GM18951 (cell line): ENCODE measurements around the gene MCCC2.
"Not testable (repeated sequence)": the region's sequence is repeated elsewhere in the genome, so short reads cannot be mapped to it uniquely, and the experiment has no call there.

Source experiments
- POLR2A ChIP-seq: IDR thresholded peaks from 4 replicates; pipeline ENCODE4 v1.6.1; 2011; ENCODE audit warnings: mild to moderate bottlenecking; ENCODE audit not compliant: insufficient read length, insufficient read depth; ENCODE audit errors: extremely low read depth
- in situ Hi-C: fragments of 300-500 bp; cut with MboI; formaldehyde crosslinking; loops from one replicate; pipeline ENCODE4 v1.12.0; 2022; ENCODE audit warnings: low sequenced_read_pairs, mixed read lengths, inconsistent platforms; ENCODE audit not compliant: unreplicated experiment

Gene MCCC2

DNA sequence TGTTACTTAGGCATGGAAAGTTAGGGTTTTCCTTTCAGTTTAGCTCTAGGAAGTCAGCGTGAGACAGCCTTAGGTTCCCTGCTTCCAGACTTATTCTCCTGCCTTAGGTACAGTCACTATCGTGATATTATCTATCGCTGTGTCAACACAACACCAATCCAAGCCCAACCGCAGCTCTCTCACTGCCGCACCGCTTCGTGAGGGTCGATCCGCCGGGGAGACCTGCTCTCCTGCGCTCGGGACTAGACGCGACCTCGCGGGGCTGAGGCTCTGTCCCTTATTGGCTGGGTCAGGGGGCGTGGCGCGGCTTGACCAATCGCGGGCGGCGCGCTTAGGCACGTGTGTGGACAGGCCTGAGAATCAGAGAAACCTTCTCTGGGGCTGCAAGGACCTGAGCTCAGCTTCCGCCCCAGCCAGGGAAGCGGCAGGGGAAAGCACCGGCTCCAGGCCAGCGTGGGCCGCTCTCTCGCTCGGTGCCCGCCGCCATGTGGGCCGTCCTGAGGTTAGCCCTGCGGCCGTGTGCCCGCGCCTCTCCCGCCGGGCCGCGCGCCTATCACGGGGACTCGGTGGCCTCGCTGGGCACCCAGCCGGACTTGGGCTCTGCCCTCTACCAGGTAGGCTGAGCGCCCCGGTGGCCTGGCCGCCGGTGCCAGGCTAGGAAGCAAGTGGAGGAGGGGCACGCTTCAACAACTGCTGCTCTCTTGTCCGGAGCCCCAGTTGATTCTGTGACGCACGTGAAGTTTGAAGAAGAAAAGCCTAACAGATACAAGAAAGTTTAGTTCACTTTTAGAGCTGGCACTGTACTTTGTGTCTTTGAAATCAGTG is at the start of gene MCCC2:
Gene MCCC2 (plus strand): TSS at position 400 of the 825 bp plus-strand sequence. CDS start 86 bp downstream, at position 486.
- TF ChIP-seq POLR2A = peak; percentile 91
- in situ Hi-C loops = no loop called here

- no peak for TF ChIP-seq POLR2A
- in situ Hi-C loops = no loop called here
These were observed 49.5 kb upstream of the MCCC2 start for GRCh38 chr5:71537687-71538086.

- in situ Hi-C loops = not testable (repeated sequence)
These were observed 36.3 kb upstream of the MCCC2 start for GRCh38 chr5:71550885-71551284.

- in situ Hi-C loops = not testable (repeated sequence)
These were observed 35.6 kb upstream of the MCCC2 start for GRCh38 chr5:71551582-71551981.

GRCh38 chr5:71552026-71552749 is 35.0 kb upstream of the MCCC2 start:
- in situ Hi-C loops = not testable (repeated sequence)

DNA sequence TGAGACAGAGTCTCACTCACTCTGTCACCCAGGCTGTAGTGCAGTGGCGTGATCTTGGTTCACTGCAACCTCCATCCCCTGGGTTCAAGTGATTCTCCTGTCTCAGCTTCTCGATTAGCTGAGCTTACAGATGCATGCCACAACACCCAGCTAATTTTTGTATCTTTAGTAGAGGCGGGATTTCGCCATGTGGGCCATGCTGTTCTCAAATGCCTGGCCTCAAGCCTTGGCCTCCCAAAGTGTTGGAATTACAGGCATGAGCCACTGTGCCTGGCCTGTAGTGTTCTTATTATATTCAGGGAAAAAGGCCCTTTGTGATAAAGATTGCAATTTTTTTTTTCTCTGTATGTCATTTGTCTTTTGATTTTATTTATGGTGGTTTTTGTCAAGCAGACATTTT is 24.0 kb upstream of the MCCC2 start:
- TF ChIP-seq POLR2A = no peak
- in situ Hi-C loops = no loop called here

GRCh38 chr5:71564895-71565294 is 22.2 kb upstream of the MCCC2 start:
- in situ Hi-C loops = no loop called here
- TF ChIP-seq POLR2A = no peak

DNA sequence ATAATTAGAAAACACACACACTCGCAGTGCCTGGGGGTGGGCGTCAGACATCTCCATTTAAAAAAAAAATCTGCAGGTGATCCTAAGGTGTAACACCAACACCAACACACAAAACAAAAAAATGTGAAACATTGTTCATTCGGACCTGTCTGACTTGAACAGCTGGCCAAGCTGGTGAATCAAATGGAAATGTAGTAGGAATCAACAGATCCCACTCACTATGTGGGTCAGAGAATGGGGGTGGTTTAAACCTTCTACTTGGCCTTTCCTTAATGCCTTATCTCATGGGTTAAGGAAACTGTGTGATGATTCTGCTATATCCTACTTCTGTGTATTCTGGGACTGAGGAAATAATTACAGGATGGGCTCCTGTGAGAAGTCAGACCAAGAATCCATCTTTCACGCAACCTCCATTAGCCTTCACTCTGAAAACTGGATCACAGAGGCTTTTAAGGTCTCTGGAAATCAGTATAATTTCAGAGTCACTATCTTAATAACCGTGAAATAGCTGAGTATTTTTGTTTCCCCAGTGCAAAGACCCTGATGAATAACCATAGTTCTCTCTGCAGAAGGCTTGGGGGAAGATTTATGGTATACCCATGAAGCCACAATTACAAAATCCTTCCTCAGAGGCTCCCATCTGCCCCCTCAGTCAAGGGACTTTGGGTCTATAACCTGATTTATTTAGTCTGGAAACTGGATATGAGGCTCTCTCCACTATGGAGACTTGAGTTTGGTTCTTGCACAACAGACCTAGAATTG is 17.2 kb upstream of the MCCC2 start:
- TF ChIP-seq POLR2A = no peak
- in situ Hi-C loops = no loop called here

- in situ Hi-C loops = not testable (repeated sequence)
These were observed 15.3 kb upstream of the MCCC2 start for GRCh38 chr5:71571811-71572210.

- TF ChIP-seq POLR2A = no peak
- in situ Hi-C loops = no loop called here
These were observed 13.5 kb upstream of the MCCC2 start for GRCh38 chr5:71573591-71573990.

DNA sequence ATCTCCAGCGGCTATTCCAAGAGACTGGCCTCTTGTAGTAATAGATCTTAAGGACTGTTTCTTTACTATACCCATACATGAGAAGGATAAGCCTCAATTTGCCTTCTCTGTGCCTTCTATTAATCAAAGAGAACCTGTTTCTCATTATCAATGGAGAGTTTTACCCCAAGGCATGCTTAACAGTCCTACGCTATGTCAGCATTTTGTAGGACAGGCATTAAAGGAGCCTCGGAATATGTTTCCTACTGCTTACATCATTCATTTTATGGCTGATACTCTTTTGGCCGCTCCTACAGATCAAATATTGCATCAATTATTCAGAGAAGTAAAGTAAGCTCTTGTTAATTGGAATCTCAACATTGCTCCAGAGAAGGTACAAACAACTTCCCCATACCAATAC is 11.6 kb upstream of the MCCC2 start:
- in situ Hi-C loops = not testable (repeated sequence)

DNA sequence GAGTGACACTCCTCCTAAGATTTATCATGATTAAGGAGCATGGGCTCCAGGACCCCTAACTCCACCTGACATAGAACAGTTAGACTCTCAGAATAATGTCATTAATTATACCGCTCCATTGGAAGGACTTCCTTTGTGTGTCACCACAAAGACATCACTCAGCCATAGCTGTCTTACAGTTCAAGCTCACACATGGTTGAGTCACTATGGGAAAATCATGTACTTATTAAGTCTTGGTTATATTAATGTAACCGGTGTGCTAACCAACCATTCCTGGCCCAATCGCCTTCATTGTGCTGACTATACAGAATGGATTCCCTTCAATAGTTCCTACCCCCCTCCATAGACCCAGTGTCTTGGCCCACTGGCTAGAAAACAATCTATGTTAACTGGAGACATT is 10.9 kb upstream of the MCCC2 start:
- in situ Hi-C loops = no loop called here
- no peak for TF ChIP-seq POLR2A

- in situ Hi-C loops = not testable (repeated sequence)
These were observed 9.3 kb upstream of the MCCC2 start for GRCh38 chr5:71577839-71578238.

- in situ Hi-C loops = no loop called here
- no peak for TF ChIP-seq POLR2A
These were observed 4.1 kb upstream of the MCCC2 start for GRCh38 chr5:71582945-71583584.
